CD8-positive, alpha-beta memory T cell (primary cell): ENCODE measurements around the gene EBP. TPM values are rescaled to one million over a fixed set of nuclear protein-coding genes. Genes with fewer than 3 reads are reported as not detected.

Experiments
- CTCF ChIA-PET: fragments of 350-600 bp; sonication (Branson Sonifier 250); formaldehyde crosslinking; loops from one replicate; lab custom pipeline; 2021; ENCODE audit warnings: antibody characterized with exemption; lab: Charles Lee
- POLR2A ChIA-PET: fragments of 350-600 bp; sonication (Branson Sonifier 250); formaldehyde crosslinking; loops from one replicate; lab custom pipeline; 2021; ENCODE audit warnings: antibody characterized with exemption; lab: Charles Lee
- DNase-seq, 5 donors: peaks; one replicate each; pipeline versions ENCODE4 v3.0.0 to v3.0.0-alpha.2; 2020 to 2022; ENCODE audit warnings: mixed read lengths in 1 of 5
- H3K27ac ChIP-seq: one replicate; pipeline ENCODE4 v1.7.0; 2013; ENCODE audit warnings: low read depth, mild to moderate bottlenecking, low read length, moderate library complexity
- H3K27me3 ChIP-seq: 2 replicates; pipeline ENCODE4 v1.7.0; 2013; ENCODE audit warnings: low read length, mild to moderate bottlenecking; ENCODE audit not compliant: insufficient read depth, poor library complexity, severe bottlenecking
- H3K36me3 ChIP-seq: 2 replicates; pipeline ENCODE4 v1.7.0; 2013; ENCODE audit warnings: mild to moderate bottlenecking, low read length, moderate library complexity; ENCODE audit not compliant: insufficient read depth
- H3K4me1 ChIP-seq: 2 replicates; pipeline ENCODE4 v1.7.0; 2013; ENCODE audit warnings: mild to moderate bottlenecking, low read length, moderate library complexity; ENCODE audit not compliant: insufficient read depth
- H3K4me3 ChIP-seq: 2 replicates; pipeline ENCODE4 v1.7.0; 2013; ENCODE audit warnings: mild to moderate bottlenecking, low read length
- H3K9me3 ChIP-seq: 2 replicates; pipeline ENCODE4 v1.7.0; 2013; ENCODE audit warnings: mild to moderate bottlenecking, low read length
- H3K27ac Mint-ChIP-seq, 8 donors: one replicate each; pipeline ENCODE4 v1.8.0; 2020 to 2021; ENCODE audit warnings: mixed read lengths in 8 of 8, mild to moderate bottlenecking in 6 of 8, inconsistent platforms in 3 of 8, moderate library complexity in 3 of 8
- H3K27me3 Mint-ChIP-seq, 2 donors: one replicate each; pipeline ENCODE4 v1.8.0; 2020 to 2021; ENCODE audit warnings: mixed read lengths in 2 of 2, mild to moderate bottlenecking in 1 of 2, moderate library complexity in 1 of 2
- H3K36me3 Mint-ChIP-seq, 3 donors: one replicate each; pipeline ENCODE4 v1.8.0; 2020 to 2021; ENCODE audit warnings: mixed read lengths in 3 of 3, inconsistent platforms in 1 of 3, mild to moderate bottlenecking in 1 of 3
- H3K4me1 Mint-ChIP-seq, 3 donors: one replicate each; pipeline ENCODE4 v1.8.0; 2020 to 2021; ENCODE audit warnings: mixed read lengths in 3 of 3, inconsistent platforms in 1 of 3, mild to moderate bottlenecking in 1 of 3
- H3K4me3 Mint-ChIP-seq, 7 donors: one replicate each; pipeline ENCODE4 v1.8.0; 2020 to 2021; ENCODE audit warnings: mixed read lengths in 7 of 7, mild to moderate bottlenecking in 6 of 7, moderate library complexity in 4 of 7, inconsistent platforms in 2 of 7
- H3K9me3 Mint-ChIP-seq, 5 donors: one replicate each; pipeline ENCODE4 v1.8.0; 2020 to 2022; ENCODE audit warnings: mixed read lengths in 5 of 5, mild to moderate bottlenecking in 3 of 5, moderate library complexity in 2 of 5, inconsistent platforms in 1 of 5
- polyA plus RNA-seq: library from polyadenylated mRNA; unstranded; fragments of 300-500 nt; fragmentation: Illumina TruSeq; gene quantifications from one replicate; pipeline ENCODE4 v1.2.3, GENCODE V29; 2021
- total RNA-seq, 2 experiments: library from RNA; stranded (reverse); gene quantifications; one replicate each; pipeline ENCODE4 v1.2.3, GENCODE V29; 2021

Gene EBP
- total and polyA plus RNA-seq, 3 experiments from 2014 or later, result 109 to 153 (median 150) TPM

- H3K4me1 Mint-ChIP-seq, result peaks cover 24 to 39% (median 31%) of the 10 kb centered on the region in 3 donors
- no peaks in the 10 kb centered on the region for H3K27me3 ChIP-seq
- no peaks in the 10 kb centered on the region for H3K9me3 ChIP-seq
- peak; percentile 79 to 94 (median 90) for DNase-seq
- H3K36me3 ChIP-seq, result no peaks in the 10 kb centered on the region
- ChIA-PET CTCF (no interaction called here), POLR2A (interaction anchor here (0.6 to 1.5 kb wide), 2 partner anchors 98 to 465 kb away, joined by 3 to 7 read pairs; partner anchors contain the start of gene RBM3)
- peaks cover 0 to 29% (median 2%) of the 10 kb centered on the region in 3 donors for H3K36me3 Mint-ChIP-seq
- peak within 1 kb of the TSS; percentile 78 to 96 (median 87) for H3K4me3 Mint-ChIP-seq
- peaks cover 14% of the 10 kb centered on the region for H3K4me1 ChIP-seq
- H3K27ac ChIP-seq, result peak within 1 kb of the TSS; percentile 84
- H3K4me3 ChIP-seq, result peak within 1 kb of the TSS; percentile 86
- peaks cover 0 to 3% of the 10 kb centered on the region in 2 donors for H3K27me3 Mint-ChIP-seq
- H3K9me3 Mint-ChIP-seq, result no peaks in the 10 kb centered on the region
- peak within 1 kb of the TSS; percentile 76 to 97 (median 86) for H3K27ac Mint-ChIP-seq
These were observed 45.6 kb upstream of the EBP start, which contains the start of gene FTSJ1 for GRCh38 chrX:48475774-48476577. FTSJ1 (plus strand) TSS chrX:48476199; CDS start chrX:48478048, 1,849 bp downstream.

GRCh38 chrX:48476919-48477318 lies 44.7 kb upstream of the EBP start:
- peak overlapping the region; percentile 76 to 97 (median 84) for H3K27ac Mint-ChIP-seq
- H3K4me3 Mint-ChIP-seq, result peak overlapping the region; percentile 78 to 96 (median 87)

GRCh38 chrX:48477960-48478755 lies 43.5 kb upstream of the EBP start:
- peaks cover 0 to 7% of the 10 kb centered on the region in 2 donors for H3K27me3 Mint-ChIP-seq
- peaks cover 24 to 39% (median 31%) of the 10 kb centered on the region in 3 donors for H3K4me1 Mint-ChIP-seq
- CTCF ChIA-PET, result no interaction called here
- H3K9me3 Mint-ChIP-seq, result no peaks in the 10 kb centered on the region
- H3K4me3 Mint-ChIP-seq, result peak overlapping the region in 2 of 7 donors; percentile 3 to 87
- H3K27ac Mint-ChIP-seq, result peak overlapping the region in 6 of 8 donors; percentile 14 to 97 (median 82)
- Histone ChIP-seq H3K27ac (no peak overlapping the region), H3K9me3 (no peaks in the 10 kb centered on the region), H3K4me1 (peaks cover 14% of the 10 kb centered on the region), H3K4me3 (no peak overlapping the region), H3K36me3 (no peaks in the 10 kb centered on the region), H3K27me3 (no peaks in the 10 kb centered on the region)
- POLR2A ChIA-PET, result no interaction called here
- peaks cover 0 to 49% (median 4%) of the 10 kb centered on the region in 3 donors for H3K36me3 Mint-ChIP-seq
- no peak for DNase-seq

More at GRCh38 chrX:48476919-48477318, 44.7 kb upstream of the EBP start:
- Histone ChIP-seq H3K36me3 (no peaks in the 10 kb centered on the region), H3K9me3 (no peaks in the 10 kb centered on the region), H3K4me1 (peaks cover 14% of the 10 kb centered on the region), H3K27ac (peak overlapping the region; percentile 84), H3K27me3 (no peaks in the 10 kb centered on the region), H3K4me3 (peak overlapping the region; percentile 86)
- Mint-ChIP-seq H3K4me1 (peaks cover 24 to 39% (median 31%) of the 10 kb centered on the region in 3 donors), H3K36me3 (peaks cover 0 to 37% (median 2%) of the 10 kb centered on the region in 3 donors), H3K27me3 (peaks cover 0 to 6% of the 10 kb centered on the region in 2 donors), H3K9me3 (no peaks in the 10 kb centered on the region)
- ChIA-PET POLR2A (interaction anchor here (0.6 to 1.5 kb wide), 2 partner anchors 97 to 464 kb away, joined by 3 to 7 read pairs; partner anchors contain the start of gene RBM3), CTCF (no interaction called here)
- DNase-seq, result no peak

- Histone ChIP-seq H3K4me3 (no peak overlapping the region), H3K4me1 (peaks cover 14% of the 10 kb centered on the region), H3K9me3 (no peaks in the 10 kb centered on the region), H3K36me3 (no peaks in the 10 kb centered on the region), H3K27ac (no peak overlapping the region), H3K27me3 (no peaks in the 10 kb centered on the region)
- Mint-ChIP-seq H3K4me3 (peak overlapping the region in 3 of 7 donors; percentile 3 to 49 (median 33)), H3K36me3 (peaks cover 0 to 55% (median 4%) of the 10 kb centered on the region in 3 donors), H3K4me1 (peaks cover 24 to 39% (median 31%) of the 10 kb centered on the region in 3 donors), H3K27ac (peak overlapping the region in 4 of 8 donors; percentile 1 to 96 (median 62)), H3K27me3 (peaks cover 0 to 7% of the 10 kb centered on the region in 2 donors), H3K9me3 (no peaks in the 10 kb centered on the region)
- ChIA-PET POLR2A (no interaction called here), CTCF (no interaction called here)
- DNase-seq, result no peak
These were observed 42.8 kb upstream of the EBP start for GRCh38 chrX:48478806-48479205.

- Mint-ChIP-seq H3K36me3 (peaks cover 0 to 55% (median 4%) of the 10 kb centered on the region in 3 donors), H3K4me1 (peaks cover 24 to 35% (median 29%) of the 10 kb centered on the region in 3 donors), H3K27me3 (peaks cover 0 to 3% of the 10 kb centered on the region in 2 donors), H3K4me3 (no peak overlapping the region), H3K9me3 (no peaks in the 10 kb centered on the region), H3K27ac (peak overlapping the region in 1 of 8 donors; percentile 25)
- ChIA-PET CTCF (no interaction called here), POLR2A (no interaction called here)
- Histone ChIP-seq H3K4me3 (no peak overlapping the region), H3K4me1 (peaks cover 14% of the 10 kb centered on the region), H3K9me3 (no peaks in the 10 kb centered on the region), H3K36me3 (no peaks in the 10 kb centered on the region), H3K27me3 (no peaks in the 10 kb centered on the region), H3K27ac (no peak overlapping the region)
- no peak for DNase-seq
These were observed 41.5 kb upstream of the EBP start for GRCh38 chrX:48480142-48480541.

GRCh38 chrX:48480583-48480982 lies 41.0 kb upstream of the EBP start:
- H3K9me3 Mint-ChIP-seq, result no peaks in the 10 kb centered on the region
- no peaks in the 10 kb centered on the region for H3K36me3 ChIP-seq
- peaks cover 14% of the 10 kb centered on the region for H3K4me1 ChIP-seq
- peaks cover 22 to 31% (median 24%) of the 10 kb centered on the region in 3 donors for H3K4me1 Mint-ChIP-seq
- no peak for DNase-seq
- CTCF ChIA-PET, result no interaction called here
- H3K36me3 Mint-ChIP-seq, result peaks cover 0 to 55% (median 4%) of the 10 kb centered on the region in 3 donors
- H3K27ac Mint-ChIP-seq, result peak overlapping the region in 1 of 8 donors; percentile 30
- no peak overlapping the region for H3K4me3 Mint-ChIP-seq
- H3K9me3 ChIP-seq, result no peaks in the 10 kb centered on the region
- no peaks in the 10 kb centered on the region for H3K27me3 ChIP-seq
- H3K27ac ChIP-seq, result no peak overlapping the region
- H3K27me3 Mint-ChIP-seq, result peaks cover 0 to 3% of the 10 kb centered on the region in 2 donors
- no peak overlapping the region for H3K4me3 ChIP-seq
- POLR2A ChIA-PET, result no interaction called here

GRCh38 chrX:48482526-48482925 lies 39.1 kb upstream of the EBP start:
- no peak for DNase-seq
- Histone ChIP-seq H3K9me3 (no peaks in the 10 kb centered on the region), H3K36me3 (no peaks in the 10 kb centered on the region), H3K4me3 (no peak overlapping the region), H3K27me3 (no peaks in the 10 kb centered on the region), H3K27ac (no peak overlapping the region), H3K4me1 (peaks cover 2% of the 10 kb centered on the region)
- Mint-ChIP-seq H3K27me3 (peaks cover 0 to 3% of the 10 kb centered on the region in 2 donors), H3K4me3 (no peak overlapping the region), H3K27ac (no peak overlapping the region), H3K36me3 (peaks cover 0 to 56% (median 4%) of the 10 kb centered on the region in 3 donors), H3K4me1 (peaks cover 6 to 14% (median 12%) of the 10 kb centered on the region in 3 donors), H3K9me3 (no peaks in the 10 kb centered on the region)
- POLR2A ChIA-PET, result no interaction called here
- CTCF ChIA-PET, result no interaction called here
